ENCODE results near the gene CTSD.

The CTSD gene

DNA sequence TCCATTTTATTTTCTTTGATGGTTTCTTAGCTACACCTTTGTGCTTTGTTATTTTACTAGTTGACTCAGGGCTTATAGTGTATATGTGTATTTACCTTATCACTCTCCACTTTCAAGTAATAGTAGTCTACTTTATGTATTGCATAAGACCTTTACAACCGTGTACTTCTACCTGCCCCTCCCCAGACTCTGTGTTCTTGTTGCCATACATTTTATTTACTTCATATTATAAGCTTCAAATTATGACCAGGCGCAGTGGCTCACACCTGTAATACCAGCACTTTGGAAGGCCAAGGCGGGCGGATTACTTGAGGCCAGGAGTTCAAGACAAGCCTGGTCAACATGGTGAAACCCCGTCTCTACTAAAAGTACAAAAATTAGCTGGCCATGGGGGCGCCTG, 28.2 kb upstream of the CTSD start:
- H3K27me3 Mint-ChIP-seq = peaks cover 15% of the 10 kb centered on the region

DNA sequence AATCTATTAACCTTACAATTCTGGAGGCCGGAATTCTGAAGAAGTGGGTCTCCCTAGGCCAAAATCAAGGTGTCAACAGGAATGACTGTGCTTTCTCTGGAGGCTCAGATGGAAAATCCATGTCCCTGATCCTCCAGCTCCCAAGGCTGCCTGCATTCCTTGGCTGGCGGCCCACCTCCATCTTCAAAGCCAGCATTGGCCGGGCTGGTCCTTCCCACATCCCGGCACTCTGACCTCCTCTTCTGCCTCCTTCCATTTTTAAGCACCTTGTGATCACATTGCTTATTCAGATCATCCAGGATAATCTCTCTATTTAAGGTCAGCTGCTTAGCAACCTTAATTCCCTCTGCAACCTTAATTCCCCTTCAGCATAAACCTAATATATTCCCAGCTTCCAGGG, 22.7 kb upstream of the CTSD start:
- H3K4me3 Mint-ChIP-seq = no peak overlapping the region
- DNase-seq (ENCODE audit: low spot score in 2 of 2) = no peak
- peaks cover 3% of the 10 kb centered on the region for H3K27me3 Mint-ChIP-seq
- H3K4me1 Mint-ChIP-seq = peaks cover 8% of the 10 kb centered on the region
- no peaks in the 10 kb centered on the region for H3K36me3 Mint-ChIP-seq
- no peaks in the 10 kb centered on the region for H3K9me3 Mint-ChIP-seq
- H3K27ac Mint-ChIP-seq = no peak overlapping the region
- no peak for ATAC-seq (ENCODE audit: low read depth)

More for the DNA sequence above, 28.2 kb upstream of the CTSD start:
- peaks cover 3% of the 10 kb centered on the region for H3K4me1 Mint-ChIP-seq
- H3K9me3 Mint-ChIP-seq = no peaks in the 10 kb centered on the region
- DNase-seq (ENCODE audit: low spot score in 2 of 2) (no peak), ATAC-seq (ENCODE audit: low read depth) (no peak)
- H3K36me3 Mint-ChIP-seq = peaks cover 1% of the 10 kb centered on the region
- no peak overlapping the region for H3K4me3 Mint-ChIP-seq
- H3K27ac Mint-ChIP-seq = no peak overlapping the region

DNA sequence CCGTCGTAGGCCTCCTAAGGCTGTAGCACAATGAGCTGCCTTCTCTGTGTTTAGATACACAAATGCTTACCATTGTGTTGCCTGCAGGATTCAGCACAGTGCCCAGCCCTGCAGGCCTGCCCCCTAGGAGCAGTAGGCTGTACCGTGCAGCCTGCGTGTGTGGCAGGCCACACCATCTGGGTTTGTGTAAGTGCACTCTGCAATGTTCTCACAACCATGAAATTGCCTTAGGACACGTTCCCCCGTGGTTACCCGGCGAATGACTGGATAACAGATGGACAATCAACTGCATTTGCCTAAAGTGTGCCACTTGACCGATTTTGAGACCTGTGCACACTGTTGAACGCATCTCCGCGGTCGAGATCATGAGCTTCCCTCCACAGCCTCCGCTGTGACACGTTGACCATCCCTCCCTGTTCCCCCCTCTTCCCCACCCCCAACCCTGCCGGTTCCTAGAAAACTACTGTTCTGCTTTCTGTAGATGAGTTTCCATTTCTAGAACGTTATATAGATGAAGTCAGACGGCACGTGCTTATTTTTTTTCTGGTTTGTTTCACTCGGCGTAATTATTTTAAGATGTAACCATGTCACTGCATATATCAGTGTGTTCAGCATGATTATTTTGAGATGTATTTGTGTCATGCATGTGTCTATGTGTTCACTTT, 22.2 kb upstream of the CTSD start:
- Mint-ChIP-seq H3K27me3 (peaks cover 3% of the 10 kb centered on the region), H3K4me3 (no peak overlapping the region), H3K9me3 (no peaks in the 10 kb centered on the region), H3K27ac (no peak overlapping the region), H3K4me1 (peaks cover 14% of the 10 kb centered on the region), H3K36me3 (no peaks in the 10 kb centered on the region)
- ATAC-seq (ENCODE audit: low read depth) (no peak), DNase-seq (ENCODE audit: low spot score in 2 of 2) (no peak)

DNA sequence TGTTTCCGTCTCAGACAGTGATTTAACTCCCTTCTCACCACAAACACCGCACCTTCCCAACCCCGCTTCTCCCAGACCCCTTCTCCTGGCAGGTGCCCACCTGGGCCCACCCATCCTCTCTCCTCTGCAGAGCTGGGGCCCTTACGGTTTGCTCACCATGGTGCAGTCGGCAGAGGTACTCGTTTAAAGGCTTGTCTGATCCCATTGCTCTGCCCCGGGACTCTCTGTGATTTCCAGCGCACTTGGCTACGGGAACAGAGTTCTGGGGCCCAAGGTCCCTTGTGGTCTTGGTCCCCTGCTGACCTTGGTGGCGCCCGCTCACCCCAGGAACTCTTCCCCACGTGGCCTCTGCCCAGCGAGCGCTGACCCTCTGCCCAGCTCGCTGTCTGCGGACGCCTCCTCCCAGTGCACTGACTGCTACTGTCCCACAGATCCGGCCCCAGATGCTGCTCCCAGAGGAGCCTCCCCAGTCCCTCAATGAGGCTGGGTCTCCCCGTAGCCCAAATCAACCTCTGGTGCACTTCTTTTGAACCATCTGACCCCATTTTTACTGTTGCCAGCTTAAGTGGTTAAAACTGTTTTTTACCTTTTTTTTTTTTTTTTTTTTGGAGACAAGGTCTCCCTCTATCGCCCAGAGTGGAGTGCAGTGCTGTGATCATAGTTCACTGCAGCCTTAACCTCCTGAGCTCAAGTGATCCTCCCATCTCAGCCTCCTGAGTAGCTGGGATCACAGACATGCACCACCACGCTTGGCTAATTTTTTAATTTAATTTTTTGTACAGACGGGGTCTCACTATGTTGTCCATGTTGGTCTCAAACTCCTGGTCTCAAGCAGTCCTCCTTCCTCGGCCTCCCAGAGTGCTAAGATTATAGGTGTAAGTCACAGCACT, 21.3 kb upstream of the CTSD start:
- DNase-seq (ENCODE audit: low spot score in 2 of 2) (no peak), ATAC-seq (ENCODE audit: low read depth) (no peak)
- Mint-ChIP-seq H3K27me3 (peaks cover 3% of the 10 kb centered on the region), H3K4me3 (no peak overlapping the region), H3K9me3 (no peaks in the 10 kb centered on the region), H3K36me3 (no peaks in the 10 kb centered on the region), H3K4me1 (peaks cover 23% of the 10 kb centered on the region), H3K27ac (no peak overlapping the region)

DNA sequence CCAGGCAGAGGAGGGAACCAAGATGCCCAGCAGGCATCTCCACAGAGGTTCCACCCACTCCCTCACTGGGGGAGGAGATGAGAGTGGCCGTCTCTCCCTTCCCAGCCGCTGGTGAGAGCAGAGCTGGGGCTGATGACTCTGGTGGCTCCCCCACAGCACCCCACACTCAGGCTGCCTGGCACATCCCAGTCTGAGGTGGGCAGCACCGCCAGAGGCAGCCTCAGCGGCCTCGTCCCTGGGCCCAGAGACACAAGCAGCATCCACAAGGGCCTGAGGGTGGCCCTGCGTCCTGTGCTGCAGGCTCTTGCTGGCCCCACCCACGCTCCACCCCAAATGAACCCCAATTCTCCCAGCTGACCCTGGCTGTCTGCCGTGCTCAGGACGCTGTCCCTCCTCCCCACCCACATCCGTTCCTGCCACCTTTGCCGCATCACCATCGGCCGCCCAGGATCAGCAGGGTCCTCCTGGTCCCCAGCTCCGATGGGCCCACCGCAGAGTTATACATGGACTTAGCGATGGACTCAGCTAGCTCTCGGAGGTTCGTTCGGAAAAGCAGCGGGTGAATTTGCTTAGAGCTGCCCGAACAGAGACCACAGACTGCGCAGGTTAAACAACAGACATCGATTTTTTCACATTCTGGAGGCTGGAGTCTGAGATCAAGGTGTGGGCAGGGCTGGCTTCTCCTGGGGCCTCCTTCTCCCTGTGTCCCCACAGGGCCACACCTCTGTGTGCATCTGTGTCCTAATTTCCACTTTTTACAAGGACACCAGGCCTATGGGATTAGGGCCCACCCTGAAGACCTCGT, 20.2 kb upstream of the CTSD start:
- no peaks in the 10 kb centered on the region for H3K36me3 Mint-ChIP-seq
- no peak for DNase-seq (ENCODE audit: low spot score in 2 of 2)
- H3K27me3 Mint-ChIP-seq = peaks cover 3% of the 10 kb centered on the region
- peaks cover 26% of the 10 kb centered on the region for H3K4me1 Mint-ChIP-seq
- no peak overlapping the region for H3K4me3 Mint-ChIP-seq
- ATAC-seq (ENCODE audit: low read depth) = no peak
- no peak overlapping the region for H3K27ac Mint-ChIP-seq
- H3K9me3 Mint-ChIP-seq = no peaks in the 10 kb centered on the region

DNA sequence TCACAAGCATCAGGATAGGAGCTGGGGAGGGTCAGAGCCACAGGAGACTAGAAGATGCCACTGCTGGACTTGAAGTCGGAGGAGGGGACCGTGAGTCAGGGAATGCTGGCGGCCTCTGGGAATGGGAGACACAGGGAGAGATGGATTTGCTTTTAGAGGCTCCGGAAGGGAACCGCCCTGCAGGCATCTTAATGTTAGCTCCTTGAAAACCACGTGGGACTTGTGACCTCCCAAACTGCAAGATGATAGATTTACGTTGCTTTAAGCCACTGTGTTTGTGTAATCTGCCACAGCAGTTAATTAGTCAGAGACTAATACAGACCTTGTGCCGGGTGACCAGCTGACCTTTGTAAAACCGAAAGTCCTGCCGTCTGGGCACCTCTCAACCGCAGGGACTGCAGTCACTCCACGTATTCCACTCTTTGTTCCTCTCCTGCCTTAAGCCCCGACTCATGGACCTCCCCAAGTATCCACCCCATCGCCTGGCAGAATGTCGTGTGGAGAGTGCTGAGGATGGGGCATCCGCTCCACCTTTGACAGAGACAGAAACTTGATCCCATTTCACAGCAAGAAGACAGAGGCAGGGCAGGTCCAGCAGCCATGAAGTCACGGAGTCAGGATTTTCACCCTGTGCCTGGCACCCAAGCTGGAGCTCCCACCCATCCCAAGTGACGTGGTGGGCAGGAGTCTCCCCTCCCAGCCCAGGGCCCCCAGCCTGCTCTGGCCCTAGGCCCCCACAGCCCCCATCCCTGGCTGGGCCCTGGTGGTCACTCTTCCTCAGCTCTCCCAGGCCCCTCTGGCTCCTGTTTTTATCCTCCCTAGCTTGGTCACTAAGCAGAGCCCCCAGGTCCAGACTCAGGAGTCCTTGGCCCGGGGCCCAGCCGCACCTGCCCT, 19.4 kb upstream of the CTSD start:
- peaks cover 26% of the 10 kb centered on the region for H3K4me1 Mint-ChIP-seq

DNA sequence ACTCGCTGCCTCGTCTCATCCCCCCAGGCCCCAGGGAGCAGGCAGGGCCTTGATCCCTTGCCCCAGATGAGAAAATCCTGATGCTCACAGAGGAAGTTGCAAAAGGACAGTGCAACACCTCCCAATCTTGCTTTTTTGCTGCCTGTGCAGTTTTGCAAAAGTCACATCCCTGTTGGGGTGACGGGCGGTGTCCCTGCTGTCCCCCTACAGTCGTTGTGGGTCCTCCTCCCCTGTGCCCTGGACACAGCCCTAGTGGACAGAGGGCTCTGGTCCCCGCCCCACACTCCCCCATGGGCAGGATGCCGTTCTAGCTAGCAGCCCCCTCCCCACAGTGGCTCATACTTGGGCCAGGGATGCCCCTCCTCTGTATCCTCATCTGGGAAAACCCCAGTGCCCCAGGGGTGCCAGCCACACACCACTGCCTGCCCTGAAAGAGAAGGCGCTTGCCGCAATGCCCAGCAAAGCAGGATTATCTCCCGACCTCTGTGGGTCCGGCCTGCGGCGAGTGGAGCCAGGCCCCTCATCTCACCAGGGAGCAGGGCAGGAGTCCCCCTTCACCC, 18.4 kb upstream of the CTSD start:
- peaks cover 26% of the 10 kb centered on the region for H3K4me1 Mint-ChIP-seq
- peaks cover 3% of the 10 kb centered on the region for H3K27me3 Mint-ChIP-seq
- no peaks in the 10 kb centered on the region for H3K36me3 Mint-ChIP-seq
- ATAC-seq (ENCODE audit: low read depth) (no peak), DNase-seq (ENCODE audit: low spot score in 2 of 2) (no peak)
- no peaks in the 10 kb centered on the region for H3K9me3 Mint-ChIP-seq
- no peak overlapping the region for H3K27ac Mint-ChIP-seq
- H3K4me3 Mint-ChIP-seq = no peak overlapping the region

More for the DNA sequence above, 19.4 kb upstream of the CTSD start:
- no peaks in the 10 kb centered on the region for H3K9me3 Mint-ChIP-seq
- H3K27me3 Mint-ChIP-seq = peaks cover 3% of the 10 kb centered on the region
- no peak overlapping the region for H3K4me3 Mint-ChIP-seq
- no peak overlapping the region for H3K27ac Mint-ChIP-seq
- H3K36me3 Mint-ChIP-seq = no peaks in the 10 kb centered on the region
- no peak for ATAC-seq (ENCODE audit: low read depth)
- no peak for DNase-seq (ENCODE audit: low spot score in 2 of 2)

DNA sequence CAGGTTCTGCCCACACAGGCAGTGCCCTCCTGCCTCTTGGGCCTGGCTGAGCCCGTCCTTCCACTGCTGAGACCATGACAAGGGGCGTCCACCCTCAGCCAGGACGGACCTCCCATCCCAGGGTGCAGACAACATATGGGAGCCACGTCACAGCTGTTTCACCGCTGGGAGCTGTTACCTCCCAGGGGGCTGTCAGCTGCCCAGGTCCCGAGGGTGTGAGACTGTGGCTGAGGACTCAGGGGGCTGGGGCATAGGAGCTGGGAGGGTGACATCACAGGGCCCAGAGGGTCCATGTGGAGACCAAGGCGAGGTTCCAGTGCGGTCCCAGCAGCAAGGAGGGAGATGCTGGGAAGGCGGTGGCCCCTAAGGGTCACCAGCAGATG, 17.9 kb upstream of the CTSD start:
- Mint-ChIP-seq H3K27ac (no peak overlapping the region), H3K9me3 (no peaks in the 10 kb centered on the region), H3K27me3 (peaks cover 7% of the 10 kb centered on the region), H3K4me3 (no peak overlapping the region), H3K36me3 (no peaks in the 10 kb centered on the region), H3K4me1 (peaks cover 26% of the 10 kb centered on the region)
- DNase-seq (ENCODE audit: low spot score in 2 of 2) (no peak), ATAC-seq (ENCODE audit: low read depth) (no peak)

DNA sequence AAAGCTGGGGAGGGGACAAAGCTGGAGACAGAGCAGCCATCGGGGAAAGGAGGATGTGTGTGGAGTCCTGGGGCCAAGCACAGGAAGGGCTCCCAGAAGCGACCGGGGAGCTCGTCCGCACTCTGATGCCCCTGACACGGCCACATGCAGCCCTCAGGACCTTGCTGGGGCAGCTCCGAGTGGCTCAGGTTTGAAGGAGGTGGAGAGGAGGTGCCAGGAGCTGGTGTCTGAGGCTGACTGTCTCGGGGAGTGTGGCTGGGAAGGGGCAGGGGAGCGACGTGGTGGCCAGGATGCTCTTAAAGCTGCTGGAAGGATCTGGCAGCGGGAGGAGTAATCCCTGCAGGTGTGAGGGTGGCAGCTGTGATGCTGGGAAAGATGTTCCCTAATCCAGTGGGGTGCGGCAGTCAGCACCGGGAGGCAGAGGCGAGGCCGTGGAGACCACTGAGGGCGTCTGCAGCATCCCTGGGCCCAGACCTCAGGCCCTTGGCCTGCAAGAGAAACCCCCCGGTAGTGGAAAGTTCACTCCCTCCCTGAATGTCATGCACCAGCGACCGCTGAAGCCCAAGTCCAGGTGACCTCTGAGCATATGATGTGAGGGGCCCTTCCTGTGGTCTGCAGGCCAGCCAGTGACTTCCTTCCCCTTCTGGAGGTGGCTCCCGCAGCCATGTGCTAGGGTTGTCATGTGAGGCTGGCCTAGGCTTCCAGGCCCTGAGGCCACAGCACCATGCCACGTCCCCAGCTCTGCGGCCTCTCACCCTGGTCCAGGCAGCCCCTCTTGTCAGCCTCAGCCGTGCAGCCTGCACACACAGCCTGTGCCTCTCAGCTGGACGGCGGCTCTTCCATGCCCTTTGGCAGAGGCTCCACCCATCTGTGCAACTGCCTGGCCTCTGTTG, 17.2 kb upstream of the CTSD start:
- H3K36me3 Mint-ChIP-seq = no peaks in the 10 kb centered on the region
- ATAC-seq (ENCODE audit: low read depth) = peak; percentile 53
- no peak overlapping the region for H3K27ac Mint-ChIP-seq
- no peak for DNase-seq (ENCODE audit: low spot score in 2 of 2)
- H3K9me3 Mint-ChIP-seq = no peaks in the 10 kb centered on the region
- peaks cover 7% of the 10 kb centered on the region for H3K27me3 Mint-ChIP-seq
- H3K4me3 Mint-ChIP-seq = no peak overlapping the region
- H3K4me1 Mint-ChIP-seq = peaks cover 26% of the 10 kb centered on the region

DNA sequence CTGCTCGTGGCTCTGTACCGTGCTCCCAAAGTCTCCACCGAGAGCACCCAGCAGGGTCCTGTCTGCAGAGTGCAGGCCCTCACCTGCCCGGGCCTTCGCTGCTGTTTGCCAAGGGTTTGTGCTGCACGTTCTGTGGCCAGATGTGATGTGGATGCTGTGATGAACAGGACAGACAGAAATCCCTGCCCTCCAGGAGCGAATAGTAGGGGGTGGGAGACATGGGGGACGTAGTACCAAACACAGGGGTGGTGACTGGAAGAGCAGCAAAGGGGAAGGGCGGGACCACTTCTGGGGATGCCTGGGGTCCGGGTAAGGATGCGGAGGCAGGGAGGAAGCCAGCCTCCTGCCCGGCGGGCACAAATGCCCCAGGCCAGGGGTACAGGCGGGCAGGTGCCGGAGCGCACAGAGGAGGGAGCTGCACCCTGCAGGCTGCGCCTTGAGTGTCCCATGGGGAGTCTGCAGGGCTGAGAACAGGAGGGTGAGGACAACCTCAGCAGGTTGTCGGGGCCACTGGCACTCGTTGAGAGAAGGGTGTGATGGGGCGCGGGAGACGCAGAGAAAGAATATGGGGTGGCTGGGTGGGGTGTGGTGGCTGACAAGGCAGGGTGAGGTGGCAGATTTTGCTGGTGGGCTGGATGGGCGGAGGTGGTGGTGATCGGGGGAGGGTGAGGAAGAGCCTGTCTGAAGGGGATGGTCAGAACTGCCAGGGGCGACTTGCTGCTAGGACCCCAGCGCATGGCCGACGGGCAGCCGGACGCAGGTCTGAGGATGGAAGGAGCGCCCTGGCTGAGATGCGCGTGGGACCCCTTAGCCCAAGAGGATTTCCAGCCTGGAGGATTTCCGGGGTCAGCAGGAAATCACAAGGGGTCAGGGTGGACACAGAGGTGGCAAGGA, 16.3 kb upstream of the CTSD start:
- Mint-ChIP-seq H3K4me1 (peaks cover 26% of the 10 kb centered on the region), H3K9me3 (peaks cover under 1% of the 10 kb centered on the region), H3K27me3 (peaks cover 8% of the 10 kb centered on the region), H3K4me3 (no peak overlapping the region), H3K27ac (no peak overlapping the region), H3K36me3 (peaks cover under 1% of the 10 kb centered on the region)
- DNase-seq (ENCODE audit: low spot score in 2 of 2) (no peak), ATAC-seq (ENCODE audit: low read depth) (no peak)

DNA sequence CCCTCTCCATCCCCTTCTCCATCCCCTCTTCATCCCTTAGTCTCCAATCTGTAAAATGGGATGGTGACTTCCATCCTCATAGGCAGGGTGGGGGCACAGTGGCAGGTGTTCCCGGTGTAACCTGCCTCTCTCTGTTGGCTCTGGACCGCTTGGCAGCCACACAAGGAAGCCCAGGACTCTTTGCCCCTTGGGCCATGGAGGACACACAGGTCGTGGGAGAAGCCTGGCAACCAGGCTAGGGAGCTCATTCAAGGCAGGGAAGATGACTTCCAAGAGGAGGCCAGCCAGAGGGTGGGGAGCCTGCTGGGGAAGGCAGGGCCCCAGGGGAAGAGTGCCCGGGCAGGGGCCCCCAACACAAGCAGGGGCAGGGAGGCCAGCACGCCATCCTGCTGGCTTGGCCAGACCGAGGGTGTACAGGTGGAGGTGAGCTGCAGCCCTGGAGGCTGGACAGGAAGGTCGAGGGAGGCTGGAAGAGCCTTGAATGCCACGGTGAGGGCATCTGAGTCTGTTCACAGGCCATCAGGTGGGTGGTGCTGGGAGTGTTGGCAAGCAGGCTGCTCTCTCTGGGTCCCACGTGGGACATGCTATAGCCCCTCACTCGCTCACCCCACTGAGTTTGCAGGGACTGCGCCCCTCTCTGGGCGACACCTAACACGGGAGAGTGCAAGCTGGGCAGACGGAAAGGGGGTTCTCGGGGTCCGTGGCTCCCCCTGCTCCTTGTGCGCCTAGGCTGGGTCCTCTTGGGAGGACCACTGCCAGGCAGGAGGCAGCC, 15.5 kb upstream of the CTSD start:
- no peak overlapping the region for H3K27ac Mint-ChIP-seq
- peaks cover 2% of the 10 kb centered on the region for H3K36me3 Mint-ChIP-seq
- peaks cover 14% of the 10 kb centered on the region for H3K27me3 Mint-ChIP-seq
- no peak overlapping the region for H3K4me3 Mint-ChIP-seq
- ATAC-seq (ENCODE audit: low read depth) (no peak), DNase-seq (ENCODE audit: low spot score in 2 of 2) (no peak)
- peaks cover 1% of the 10 kb centered on the region for H3K9me3 Mint-ChIP-seq
- peaks cover 26% of the 10 kb centered on the region for H3K4me1 Mint-ChIP-seq
